Vagina (tissue), 2 donors: ENCODE results near the gene SPINT2. TPM values are rescaled to one million over a fixed set of nuclear protein-coding genes. Genes with fewer than 3 reads are reported as not detected.
A peak's percentile ranks its signal among the peaks of the same experiment; 100 is the strongest.
"Not testable (repeated sequence)": the region's sequence is repeated elsewhere in the genome, so short reads cannot be mapped to it uniquely, and the experiment has no call there.

Experiments
- DNase-seq, 2 donors: peaks; one replicate each; pipeline ENCODE4 v3.0.0-alpha.2; 2017; ENCODE audit errors: extremely low spot score in 2 of 2
- H3K27ac ChIP-seq: fragments of 200-600 bp; sonication (generic); one replicate; pipeline ENCODE4 v1.5.1; 2019
- H3K27me3 ChIP-seq: fragments of 200-600 bp; sonication (generic); one replicate; pipeline ENCODE4 v1.5.1; 2019
- H3K36me3 ChIP-seq, 2 donors: fragments of 200-600 bp; sonication (generic); one replicate each; pipeline ENCODE4 v1.5.1; 2017 to 2019
- H3K4me1 ChIP-seq: fragments of 200-600 bp; sonication (generic); one replicate; pipeline ENCODE4 v1.5.1; 2019
- H3K4me3 ChIP-seq, 2 donors: fragments of 200-600 bp; sonication (generic); 1 replicate in 1 of 2; 2 replicates in 1 of 2; pipeline ENCODE4 v1.5.1; 2016 to 2019
- H3K9me3 ChIP-seq: fragments of 200-600 bp; sonication (generic); one replicate; pipeline ENCODE4 v1.5.1; 2019
- CTCF ChIP-seq, 3 experiments: fragments of 450-650 bp in 2 of 3; fragments of 200-600 bp in 1 of 3; sonication (generic) in 1 of 3; IDR thresholded peaks; one replicate each; pipeline ENCODE4 v1.5.1; 2017 to 2019; ENCODE audit warnings: antibody characterized with exemption in 3 of 3, mild to moderate bottlenecking in 2 of 3, moderate library complexity in 2 of 3
- POLR2A ChIP-seq, 2 donors: fragments of 450-650 bp; IDR thresholded peaks; one replicate each; pipeline ENCODE4 v1.6.1; 2017; ENCODE audit warnings: antibody characterized with exemption in 2 of 2, mild to moderate bottlenecking in 2 of 2, moderate library complexity in 2 of 2
- POLR2AphosphoS5 ChIP-seq, 2 donors: sonication (generic); formaldehyde crosslinking; IDR thresholded peaks; one replicate each; pipeline ENCODE4 v1.9.0; 2017; ENCODE audit warnings: antibody characterized with exemption in 2 of 2, mild to moderate bottlenecking in 2 of 2, low read depth in 1 of 2; ENCODE audit not compliant: insufficient read depth in 1 of 2
- intact Hi-C: fragments of 100-400 bp; cut with DNase I; formaldehyde crosslinking; loops from one replicate; pipeline ENCODE4 v1.15.1; 2023
- total RNA-seq: library from RNA; depleted of rRNA; stranded (reverse); fragments of >200 nt; gene quantifications from one replicate; pipeline ENCODE4 v1.2.3, GENCODE V29; 2016

The SPINT2 gene
- total RNA-seq, 1 donor from 2014 or later, result 174 TPM

GRCh38 chr19:38331728-38332127 lies 67.4 kb downstream of the SPINT2 start:
- Histone ChIP-seq H3K4me1 (no peaks in the 10 kb centered on the region), H3K27me3 (no peaks in the 10 kb centered on the region), H3K4me3 (no peak overlapping the region), H3K9me3 (no peaks in the 10 kb centered on the region), H3K27ac (no peak overlapping the region), H3K36me3 (peaks cover 0 to 18% of the 10 kb centered on the region in 2 donors)
- no peak for TF ChIP-seq POLR2AphosphoS5 (IDR thresholded peaks at IDR 0.05; ENCODE audit: insufficient read depth in 1 of 2, low read depth in 1 of 2)
- TF ChIP-seq CTCF (IDR thresholded peaks at IDR 0.05), result no peak
- TF ChIP-seq POLR2A (IDR thresholded peaks at IDR 0.05), result no peak
- no peak for DNase-seq
- intact Hi-C loops, result loop anchor here (1.0 kb wide), 1 partner anchor 9 kb away; no protein-coding TSS in a partner anchor

GRCh38 chr19:38333245-38333644 lies 68.9 kb downstream of the SPINT2 start:
- Histone ChIP-seq H3K4me1 (peaks cover 8% of the 10 kb centered on the region), H3K36me3 (peaks cover 0 to 3% of the 10 kb centered on the region in 2 donors), H3K27ac (no peak overlapping the region), H3K4me3 (no peak overlapping the region), H3K9me3 (no peaks in the 10 kb centered on the region), H3K27me3 (no peaks in the 10 kb centered on the region)
- no peak for DNase-seq
- intact Hi-C loops, result no loop called here
- TF ChIP-seq CTCF (IDR thresholded peaks at IDR 0.05) (no peak), POLR2A (IDR thresholded peaks at IDR 0.05) (no peak), POLR2AphosphoS5 (IDR thresholded peaks at IDR 0.05; ENCODE audit: insufficient read depth in 1 of 2, low read depth in 1 of 2) (no peak)

- Histone ChIP-seq H3K4me1 (peaks cover 8% of the 10 kb centered on the region), H3K4me3 (peak overlapping the region; percentile 69 to 72), H3K27ac (peak overlapping the region; percentile 99), H3K36me3 (no peaks in the 10 kb centered on the region), H3K9me3 (no peaks in the 10 kb centered on the region), H3K27me3 (no peaks in the 10 kb centered on the region)
- DNase-seq, result peak in 1 of 2 donors; percentile 97
- intact Hi-C loops, result loop anchor here (1.0 kb wide), 1 partner anchor 92 kb away; no protein-coding TSS in a partner anchor
- TF ChIP-seq CTCF (IDR thresholded peaks at IDR 0.05) (no peak), POLR2A (IDR thresholded peaks at IDR 0.05) (peak in 1 of 2 donors; percentile 37), POLR2AphosphoS5 (IDR thresholded peaks at IDR 0.05; ENCODE audit: insufficient read depth in 1 of 2, low read depth in 1 of 2) (peak; percentile 65 to 78)
Observed at GRCh38 chr19:38335949-38336637, 71.7 kb downstream of the SPINT2 start.

GRCh38 chr19:38336638-38337359 lies 72.4 kb downstream of the SPINT2 start:
- peaks cover 8% of the 10 kb centered on the region for H3K4me1 ChIP-seq
- intact Hi-C loops, result no loop called here
- H3K9me3 ChIP-seq, result no peaks in the 10 kb centered on the region
- H3K27ac ChIP-seq, result peak overlapping the region; percentile 99
- no peaks in the 10 kb centered on the region for H3K27me3 ChIP-seq
- DNase-seq, result no peak
- no peaks in the 10 kb centered on the region for H3K36me3 ChIP-seq
- TF ChIP-seq POLR2A (IDR thresholded peaks at IDR 0.05) (no peak), POLR2AphosphoS5 (IDR thresholded peaks at IDR 0.05; ENCODE audit: insufficient read depth in 1 of 2, low read depth in 1 of 2) (peak in 1 of 2 donors; percentile 28)
- peak overlapping the region; percentile 69 to 72 for H3K4me3 ChIP-seq

- no peaks in the 10 kb centered on the region for H3K9me3 ChIP-seq
- peak overlapping the region; percentile 99 for H3K27ac ChIP-seq
- peak overlapping the region; percentile 69 to 72 for H3K4me3 ChIP-seq
- no peak for TF ChIP-seq POLR2A (IDR thresholded peaks at IDR 0.05)
- no peak for TF ChIP-seq CTCF (IDR thresholded peaks at IDR 0.05)
- no peak for TF ChIP-seq POLR2AphosphoS5 (IDR thresholded peaks at IDR 0.05; ENCODE audit: insufficient read depth in 1 of 2, low read depth in 1 of 2)
- intact Hi-C loops, result no loop called here
- H3K4me1 ChIP-seq, result peaks cover 8% of the 10 kb centered on the region
- no peak for DNase-seq
- no peaks in the 10 kb centered on the region for H3K27me3 ChIP-seq
- no peaks in the 10 kb centered on the region for H3K36me3 ChIP-seq
Observed at GRCh38 chr19:38337360-38337653, 72.9 kb downstream of the SPINT2 start.

GRCh38 chr19:38339011-38339410 lies 74.6 kb downstream of the SPINT2 start:
- H3K36me3 ChIP-seq, H3K4me3 ChIP-seq, H3K27me3 ChIP-seq, intact Hi-C loops, H3K4me1 ChIP-seq, H3K9me3 ChIP-seq, H3K27ac ChIP-seq, DNase-seq: not testable (repeated sequence)
